Osteocyte (in vitro differentiated cells): Measurements from ENCODE around the gene HMG20B. TPM values are rescaled to one million over a fixed set of nuclear protein-coding genes. Genes with fewer than 3 reads are reported as not detected.

ENCODE experiments used
- DNase-seq: peaks from one replicate; pipeline ENCODE4 v3.0.0; 2021; ENCODE audit warnings: mixed read lengths; ENCODE audit not compliant: unreplicated experiment; ENCODE audit errors: extremely low spot score
- H3K27ac Mint-ChIP-seq: one replicate; pipeline ENCODE4 v1.8.0; 2021; ENCODE audit warnings: mild to moderate bottlenecking, mixed read lengths; ENCODE audit not compliant: unreplicated experiment
- H3K27me3 Mint-ChIP-seq: one replicate; pipeline ENCODE4 v1.8.0; 2021; ENCODE audit warnings: mixed read lengths; ENCODE audit not compliant: unreplicated experiment
- H3K36me3 Mint-ChIP-seq: one replicate; pipeline ENCODE4 v1.8.0; 2021; ENCODE audit warnings: mixed read lengths; ENCODE audit not compliant: unreplicated experiment
- H3K4me1 Mint-ChIP-seq: one replicate; pipeline ENCODE4 v1.8.0; 2021; ENCODE audit warnings: mixed read lengths; ENCODE audit not compliant: unreplicated experiment
- H3K4me3 Mint-ChIP-seq: one replicate; pipeline ENCODE4 v1.8.0; 2021; ENCODE audit warnings: mild to moderate bottlenecking, moderate library complexity, mixed read lengths; ENCODE audit not compliant: unreplicated experiment
- H3K9me3 Mint-ChIP-seq: one replicate; pipeline ENCODE4 v1.8.0; 2021; ENCODE audit warnings: mixed read lengths; ENCODE audit not compliant: unreplicated experiment
- CTCF ChIP-seq: fragments of 200-600 bp; sonication (generic); IDR thresholded peaks from 2 replicates; pipeline ENCODE4 v1.5.0; 2021; ENCODE audit warnings: antibody characterized with exemption, mild to moderate bottlenecking, moderate library complexity
- total RNA-seq: library from RNA; stranded (reverse); gene quantifications from 2 replicates; pipeline ENCODE4 v1.2.1, GENCODE V29; 2021

HMG20B gene
- total RNA-seq, 1 donor from 2014 or later, result 81.4 TPM

- Mint-ChIP-seq H3K36me3 (no peaks in the 10 kb centered on the region), H3K27me3 (no peaks in the 10 kb centered on the region), H3K4me3 (no peak overlapping the region), H3K9me3 (no peaks in the 10 kb centered on the region), H3K27ac (no peak overlapping the region), H3K4me1 (peaks cover 36% of the 10 kb centered on the region)
- DNase-seq, result no peak
- no peak for TF ChIP-seq CTCF
These were observed 21.6 kb upstream of the HMG20B start for GRCh38 chr19:3550947-3551791.

GRCh38 chr19:3551792-3552095, 21.0 kb upstream of the HMG20B start:
- no peaks in the 10 kb centered on the region for H3K27me3 Mint-ChIP-seq
- DNase-seq, result no peak
- H3K4me3 Mint-ChIP-seq, result no peak overlapping the region
- peaks cover 41% of the 10 kb centered on the region for H3K4me1 Mint-ChIP-seq
- no peaks in the 10 kb centered on the region for H3K36me3 Mint-ChIP-seq
- H3K27ac Mint-ChIP-seq, result no peak overlapping the region
- no peaks in the 10 kb centered on the region for H3K9me3 Mint-ChIP-seq
- no peak for TF ChIP-seq CTCF

GRCh38 chr19:3554254-3555083, 18.3 kb upstream of the HMG20B start:
- no peaks in the 10 kb centered on the region for H3K27me3 Mint-ChIP-seq
- TF ChIP-seq CTCF, result no peak
- DNase-seq, result no peak
- H3K36me3 Mint-ChIP-seq, result no peaks in the 10 kb centered on the region
- H3K27ac Mint-ChIP-seq, result peak overlapping the region; percentile 43
- H3K4me1 Mint-ChIP-seq, result peaks cover 41% of the 10 kb centered on the region
- H3K9me3 Mint-ChIP-seq, result no peaks in the 10 kb centered on the region
- no peak overlapping the region for H3K4me3 Mint-ChIP-seq

GRCh38 chr19:3555653-3556422, 16.9 kb upstream of the HMG20B start:
- Mint-ChIP-seq H3K36me3 (no peaks in the 10 kb centered on the region), H3K27me3 (no peaks in the 10 kb centered on the region), H3K4me1 (peaks cover 41% of the 10 kb centered on the region), H3K9me3 (no peaks in the 10 kb centered on the region), H3K27ac (peak overlapping the region; percentile 72), H3K4me3 (peak overlapping the region; percentile 91)
- DNase-seq, result no peak
- TF ChIP-seq CTCF, result no peak
